Activated B cell treated with CpG ODN at 0.5 μM for 24 hours (primary cell): ENCODE results near the gene SRP72. TPM values are rescaled to one million over a fixed set of nuclear protein-coding genes. Genes with fewer than 3 reads are reported as not detected.
"Not testable (repeated sequence)": the region's sequence is repeated elsewhere in the genome, so short reads cannot be mapped to it uniquely, and the experiment has no call there.

Experiments used
- ATAC-seq: fragments of 200-7000 bp; cut with Tn5 transposase; one replicate; pipeline ENCODE4 v1.10.0; 2021; ENCODE audit warnings: low read depth, mild to moderate bottlenecking, moderate library complexity
- CTCF ChIA-PET: fragments of 350-600 bp; sonication (Branson Sonifier 250); formaldehyde crosslinking; loops from one replicate; lab custom pipeline; 2021; ENCODE audit warnings: antibody characterized with exemption; lab: Charles Lee
- POLR2A ChIA-PET: fragments of 350-600 bp; sonication (Branson Sonifier 250); formaldehyde crosslinking; loops from one replicate; lab custom pipeline; 2021; ENCODE audit warnings: antibody characterized with exemption; lab: Charles Lee
- DNase-seq: peaks from one replicate; pipeline ENCODE4 v3.0.0; 2022
- H3K27ac Mint-ChIP-seq: one replicate; pipeline ENCODE4 v1.8.0; 2020; ENCODE audit warnings: mixed read lengths
- H3K27me3 Mint-ChIP-seq: one replicate; pipeline ENCODE4 v1.8.0; 2021; ENCODE audit warnings: mixed read lengths
- H3K36me3 Mint-ChIP-seq: one replicate; pipeline ENCODE4 v1.8.0; 2021; ENCODE audit warnings: low read depth, mixed read lengths
- H3K4me1 Mint-ChIP-seq: one replicate; pipeline ENCODE4 v1.8.0; 2021; ENCODE audit warnings: mixed read lengths
- H3K4me3 Mint-ChIP-seq: one replicate; pipeline ENCODE4 v1.8.0; 2020; ENCODE audit warnings: mild to moderate bottlenecking, mixed read lengths
- H3K9me3 Mint-ChIP-seq: one replicate; pipeline ENCODE4 v1.8.0; 2020; ENCODE audit warnings: mixed read lengths
- CTCF ChIP-seq: fragments of 200-600 bp; IDR thresholded peaks from one replicate; pipeline ENCODE4 v1.8.0; 2022; ENCODE audit warnings: antibody characterized with exemption, mild to moderate bottlenecking
- intact Hi-C: fragments of 100-400 bp; cut with micrococcal nuclease; formaldehyde crosslinking; loops from one replicate; pipeline ENCODE4 v1.15.1; 2024
- total RNA-seq: library from RNA; stranded (reverse); gene quantifications from 2 replicates; pipeline ENCODE4 v1.2.3, GENCODE V29; 2022

SRP72 gene
- total RNA-seq, 1 donor from 2014 or later = 139 TPM

- H3K27ac Mint-ChIP-seq = no peak overlapping the region
- ATAC-seq (no peak), DNase-seq (no peak)
- CTCF ChIA-PET = interaction anchor here (0.9 kb wide), 1 partner anchor 41 kb away, joined by 3 read pairs; no protein-coding TSS in a partner anchor
- intact Hi-C loops = no loop called here
- H3K36me3 Mint-ChIP-seq = peaks cover 55% of the 10 kb centered on the region
- no peaks in the 10 kb centered on the region for H3K27me3 Mint-ChIP-seq
- no peak for TF ChIP-seq CTCF
- no peaks in the 10 kb centered on the region for H3K9me3 Mint-ChIP-seq
- POLR2A ChIA-PET = interaction anchor here (0.8 kb wide), 1 partner anchor 316 kb away, joined by 3 read pairs; no protein-coding TSS in a partner anchor
- peaks cover 49% of the 10 kb centered on the region for H3K4me1 Mint-ChIP-seq
- H3K4me3 Mint-ChIP-seq = no peak overlapping the region
Measured at GRCh38 chr4:56464581-56464980, 2.8 kb upstream of the SRP72 start.

- H3K36me3 Mint-ChIP-seq = peaks cover 55% of the 10 kb centered on the region
- POLR2A ChIA-PET = interaction anchor here (0.7 to 2.0 kb wide), 6 partner anchors 28 to 919 kb away, joined by 3 to 17 read pairs (median 4); partner anchors contain the start of genes PAICS and PPAT
- H3K9me3 Mint-ChIP-seq = no peaks in the 10 kb centered on the region
- no peaks in the 10 kb centered on the region for H3K27me3 Mint-ChIP-seq
- CTCF ChIA-PET = interaction anchor here (1.4 to 1.5 kb wide), 2 partner anchors 30 to 40 kb away, joined by 4 read pairs; partner anchors contain the start of genes PAICS and PPAT
- TF ChIP-seq CTCF = no peak
- ATAC-seq (no peak), DNase-seq (no peak)
- intact Hi-C loops = loop anchor here (2.0 kb wide), 3 partner anchors 39 to 613 kb away; partner anchors contain the start of genes ARL9 and EXOC1
- H3K27ac Mint-ChIP-seq = no peak overlapping the region
- peak overlapping the region; percentile 99 for H3K4me3 Mint-ChIP-seq
- peaks cover 55% of the 10 kb centered on the region for H3K4me1 Mint-ChIP-seq
Measured at GRCh38 chr4:56465599-56466295, 1.7 kb upstream of the SRP72 start.

- Mint-ChIP-seq H3K36me3 (peaks cover 54% of the 10 kb centered on the region), H3K27ac (peak overlapping the region; percentile 96), H3K4me1 (peaks cover 55% of the 10 kb centered on the region), H3K4me3 (peak overlapping the region; percentile 99)
- not testable (repeated sequence) for H3K9me3 Mint-ChIP-seq, H3K27me3 Mint-ChIP-seq, DNase-seq, ATAC-seq
- POLR2A ChIA-PET = interaction anchor here (0.6 to 2.0 kb wide), 6 partner anchors 29 to 324 kb away, joined by 3 to 17 read pairs (median 5); partner anchors contain the start of genes PAICS and PPAT
- CTCF ChIA-PET = interaction anchor here (1.4 to 1.5 kb wide), 2 partner anchors 31 to 41 kb away, joined by 4 read pairs; partner anchors contain the start of genes PAICS and PPAT
- intact Hi-C loops = loop anchor here (2.0 kb wide), 3 partner anchors 38 to 614 kb away; partner anchors contain the start of genes ARL9 and EXOC1
Measured at GRCh38 chr4:56466296-56466761, 1.1 kb upstream of the SRP72 start.

- no peak for TF ChIP-seq CTCF
- H3K27ac Mint-ChIP-seq = peak overlapping the region; percentile 96
- CTCF ChIA-PET = interaction anchor here (1.4 to 1.5 kb wide), 2 partner anchors 31 to 41 kb away, joined by 4 read pairs; partner anchors contain the start of genes PAICS and PPAT
- H3K9me3 Mint-ChIP-seq = no peaks in the 10 kb centered on the region
- intact Hi-C loops = loop anchor here (1.0 to 2.0 kb wide), 11 partner anchors 31 to 614 kb away; partner anchors contain the start of genes AASDH, ARL9, CEP135 and EXOC1
- POLR2A ChIA-PET = interaction anchor here (0.6 to 3.8 kb wide), 5 partner anchors 29 to 166 kb away, joined by 3 to 20 read pairs (median 9); partner anchors contain the start of genes AASDH, PAICS and PPAT
- ATAC-seq (no peak), DNase-seq (no peak)
- H3K27me3 Mint-ChIP-seq = no peaks in the 10 kb centered on the region
- peaks cover 57% of the 10 kb centered on the region for H3K4me1 Mint-ChIP-seq
- peak overlapping the region; percentile 99 for H3K4me3 Mint-ChIP-seq
- peaks cover 54% of the 10 kb centered on the region for H3K36me3 Mint-ChIP-seq
Measured at GRCh38 chr4:56466910-56467283, 520 bp upstream of the SRP72 start.

GRCh38 chr4:56468097-56468422, 643 bp downstream of the SRP72 start:
- H3K4me1 Mint-ChIP-seq = peaks cover 57% of the 10 kb centered on the region
- DNase-seq (no peak), ATAC-seq (peak; percentile 35)
- no peaks in the 10 kb centered on the region for H3K9me3 Mint-ChIP-seq
- no peaks in the 10 kb centered on the region for H3K27me3 Mint-ChIP-seq
- H3K36me3 Mint-ChIP-seq = peaks cover 55% of the 10 kb centered on the region
- POLR2A ChIA-PET = interaction anchor here (0.6 to 3.8 kb wide), 10 partner anchors 9 to 519 kb away, joined by 3 to 45 read pairs (median 3); partner anchors contain the start of genes AASDH, CEP135, NOA1 and PAICS
- no peak for TF ChIP-seq CTCF
- peak overlapping the region; percentile 99 for H3K4me3 Mint-ChIP-seq
- peak overlapping the region; percentile 96 for H3K27ac Mint-ChIP-seq
- CTCF ChIA-PET = interaction anchor here (1.0 to 2.5 kb wide), 4 partner anchors 32 to 368 kb away, joined by 3 to 24 read pairs (median 5); partner anchors contain the start of genes AASDH, PAICS and PPAT
- intact Hi-C loops = loop anchor here (1.0 kb wide), 1 partner anchor 8 kb away; no protein-coding TSS in a partner anchor
